Osteocyte (in vitro differentiated cells): ENCODE results near the gene TSPYL4. TPM values are rescaled to one million over a fixed set of nuclear protein-coding genes. Genes with fewer than 3 reads are reported as not detected.

Experiments used
- DNase-seq: peaks from one replicate; pipeline ENCODE4 v3.0.0; 2021; ENCODE audit warnings: mixed read lengths; ENCODE audit not compliant: unreplicated experiment; ENCODE audit errors: extremely low spot score
- H3K27ac Mint-ChIP-seq: one replicate; pipeline ENCODE4 v1.8.0; 2021; ENCODE audit warnings: mild to moderate bottlenecking, mixed read lengths; ENCODE audit not compliant: unreplicated experiment
- H3K27me3 Mint-ChIP-seq: one replicate; pipeline ENCODE4 v1.8.0; 2021; ENCODE audit warnings: mixed read lengths; ENCODE audit not compliant: unreplicated experiment
- H3K36me3 Mint-ChIP-seq: one replicate; pipeline ENCODE4 v1.8.0; 2021; ENCODE audit warnings: mixed read lengths; ENCODE audit not compliant: unreplicated experiment
- H3K4me1 Mint-ChIP-seq: one replicate; pipeline ENCODE4 v1.8.0; 2021; ENCODE audit warnings: mixed read lengths; ENCODE audit not compliant: unreplicated experiment
- H3K4me3 Mint-ChIP-seq: one replicate; pipeline ENCODE4 v1.8.0; 2021; ENCODE audit warnings: mild to moderate bottlenecking, moderate library complexity, mixed read lengths; ENCODE audit not compliant: unreplicated experiment
- H3K9me3 Mint-ChIP-seq: one replicate; pipeline ENCODE4 v1.8.0; 2021; ENCODE audit warnings: mixed read lengths; ENCODE audit not compliant: unreplicated experiment
- total RNA-seq: library from RNA; stranded (reverse); gene quantifications from 2 replicates; pipeline ENCODE4 v1.2.1, GENCODE V29; 2021
- TF ChIP-seq, protein P1 (sequence below): fragments of 200-600 bp; sonication (generic); IDR thresholded peaks from 2 replicates; pipeline ENCODE4 v1.5.0; 2021; ENCODE audit warnings: antibody characterized with exemption, mild to moderate bottlenecking, moderate library complexity

TSPYL4 gene
- total RNA-seq, 1 donor from 2014 or later = 32.6 TPM

- no peak for DNase-seq
- Mint-ChIP-seq H3K36me3 (peaks cover 2% of the 10 kb centered on the region), H3K4me3 (no peak overlapping the region), H3K27ac (no peak overlapping the region), H3K9me3 (no peaks in the 10 kb centered on the region), H3K4me1 (peaks cover 16% of the 10 kb centered on the region), H3K27me3 (no peaks in the 10 kb centered on the region)
- TF ChIP-seq, protein P1, sequence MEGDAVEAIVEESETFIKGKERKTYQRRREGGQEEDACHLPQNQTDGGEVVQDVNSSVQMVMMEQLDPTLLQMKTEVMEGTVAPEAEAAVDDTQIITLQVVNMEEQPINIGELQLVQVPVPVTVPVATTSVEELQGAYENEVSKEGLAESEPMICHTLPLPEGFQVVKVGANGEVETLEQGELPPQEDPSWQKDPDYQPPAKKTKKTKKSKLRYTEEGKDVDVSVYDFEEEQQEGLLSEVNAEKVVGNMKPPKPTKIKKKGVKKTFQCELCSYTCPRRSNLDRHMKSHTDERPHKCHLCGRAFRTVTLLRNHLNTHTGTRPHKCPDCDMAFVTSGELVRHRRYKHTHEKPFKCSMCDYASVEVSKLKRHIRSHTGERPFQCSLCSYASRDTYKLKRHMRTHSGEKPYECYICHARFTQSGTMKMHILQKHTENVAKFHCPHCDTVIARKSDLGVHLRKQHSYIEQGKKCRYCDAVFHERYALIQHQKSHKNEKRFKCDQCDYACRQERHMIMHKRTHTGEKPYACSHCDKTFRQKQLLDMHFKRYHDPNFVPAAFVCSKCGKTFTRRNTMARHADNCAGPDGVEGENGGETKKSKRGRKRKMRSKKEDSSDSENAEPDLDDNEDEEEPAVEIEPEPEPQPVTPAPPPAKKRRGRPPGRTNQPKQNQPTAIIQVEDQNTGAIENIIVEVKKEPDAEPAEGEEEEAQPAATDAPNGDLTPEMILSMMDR = no peak
Measured at GRCh38 chr6:116234689-116235088, 19.2 kb downstream of the TSPYL4 start.

DNA sequence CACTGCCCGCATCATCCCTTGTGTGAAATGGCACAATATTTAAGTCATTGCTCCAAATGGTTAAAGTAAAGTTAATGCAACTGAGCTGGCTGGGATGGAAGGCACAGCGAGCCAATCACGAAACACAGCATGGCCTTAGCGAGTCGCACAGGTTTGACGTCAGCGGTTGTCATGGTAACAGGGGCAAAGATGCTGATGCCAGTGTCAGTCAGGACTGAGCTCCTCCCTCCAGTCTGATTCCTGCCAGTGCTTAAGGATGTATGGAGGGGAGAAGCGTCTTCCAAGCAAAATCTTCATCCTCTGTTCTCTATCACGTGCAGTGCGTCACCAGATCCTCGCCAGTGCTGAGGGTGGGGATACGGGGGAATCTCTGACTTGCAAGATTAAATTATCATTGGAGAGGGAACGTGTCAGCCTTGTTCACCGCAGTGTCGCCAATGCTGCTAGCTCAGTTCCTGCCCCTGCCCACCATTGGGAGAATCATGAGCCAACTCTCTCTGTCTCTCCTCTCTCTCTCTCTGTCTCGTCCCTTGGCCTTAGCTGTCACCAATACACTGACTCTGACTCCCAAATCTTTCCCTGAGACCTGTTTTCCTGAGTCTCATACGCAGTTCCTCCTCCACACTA is 24.5 kb downstream of the TSPYL4 start:
- no peaks in the 10 kb centered on the region for H3K4me1 Mint-ChIP-seq
- TF ChIP-seq, protein P1 = no peak
- no peak overlapping the region for H3K4me3 Mint-ChIP-seq
- no peak overlapping the region for H3K27ac Mint-ChIP-seq
- no peaks in the 10 kb centered on the region for H3K27me3 Mint-ChIP-seq
- no peaks in the 10 kb centered on the region for H3K9me3 Mint-ChIP-seq
- no peaks in the 10 kb centered on the region for H3K36me3 Mint-ChIP-seq
- DNase-seq = no peak

- H3K36me3 Mint-ChIP-seq = no peaks in the 10 kb centered on the region
- TF ChIP-seq, protein P1 = no peak
- H3K27ac Mint-ChIP-seq = no peak overlapping the region
Measured at GRCh38 chr6:116223355-116223754, 30.5 kb downstream of the TSPYL4 start.

GRCh38 chr6:116221911-116222310 is 32.0 kb downstream of the TSPYL4 start:
- TF ChIP-seq, protein P1 = no peak
- no peaks in the 10 kb centered on the region for H3K27me3 Mint-ChIP-seq
- peaks cover 16% of the 10 kb centered on the region for H3K4me1 Mint-ChIP-seq
- H3K27ac Mint-ChIP-seq = no peak overlapping the region
- no peaks in the 10 kb centered on the region for H3K9me3 Mint-ChIP-seq
- no peaks in the 10 kb centered on the region for H3K36me3 Mint-ChIP-seq
- no peak for DNase-seq
- no peak overlapping the region for H3K4me3 Mint-ChIP-seq

More at GRCh38 chr6:116223355-116223754, 30.5 kb downstream of the TSPYL4 start:
- H3K4me1 Mint-ChIP-seq = peaks cover 14% of the 10 kb centered on the region
- H3K9me3 Mint-ChIP-seq = no peaks in the 10 kb centered on the region
- H3K27me3 Mint-ChIP-seq = no peaks in the 10 kb centered on the region
- DNase-seq = no peak
- no peak overlapping the region for H3K4me3 Mint-ChIP-seq

DNA sequence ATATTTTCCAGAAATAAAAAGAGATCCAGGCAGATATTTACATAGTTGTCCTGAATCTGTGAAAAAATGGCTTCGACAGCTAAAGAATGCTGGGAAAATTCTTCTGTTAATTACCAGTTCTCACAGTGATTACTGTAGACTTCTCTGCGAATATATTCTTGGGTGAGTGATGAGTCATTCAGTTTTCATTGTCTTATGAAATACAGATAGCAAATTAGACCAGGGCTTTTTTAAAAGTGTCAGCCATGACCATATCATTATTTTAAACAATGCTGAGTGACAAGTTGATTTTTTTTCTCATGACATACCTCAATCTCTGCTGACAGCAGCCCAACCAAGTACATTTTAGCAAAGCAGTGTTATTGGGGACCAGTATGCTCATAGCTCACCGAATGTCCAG is 32.8 kb downstream of the TSPYL4 start:
- DNase-seq = no peak
- TF ChIP-seq, protein P1 = no peak

More for the DNA sequence above, 32.8 kb downstream of the TSPYL4 start:
- no peaks in the 10 kb centered on the region for H3K27me3 Mint-ChIP-seq
- no peaks in the 10 kb centered on the region for H3K9me3 Mint-ChIP-seq
- no peak overlapping the region for H3K4me3 Mint-ChIP-seq
- peaks cover 16% of the 10 kb centered on the region for H3K4me1 Mint-ChIP-seq
- no peaks in the 10 kb centered on the region for H3K36me3 Mint-ChIP-seq
- H3K27ac Mint-ChIP-seq = no peak overlapping the region
